HG03571 (cell line): ENCODE results near the gene IFIT1B.
"Not testable (repeated sequence)": the region's sequence is repeated elsewhere in the genome, so short reads cannot be mapped to it uniquely, and the experiment has no call there.

Experiments used
- ATAC-seq: cut with Tn5 transposase; IDR thresholded peaks from one replicate; pipeline ENCODE4 v1.9.1; 2021; ENCODE audit not compliant: unreplicated experiment

The IFIT1B gene, protein sequence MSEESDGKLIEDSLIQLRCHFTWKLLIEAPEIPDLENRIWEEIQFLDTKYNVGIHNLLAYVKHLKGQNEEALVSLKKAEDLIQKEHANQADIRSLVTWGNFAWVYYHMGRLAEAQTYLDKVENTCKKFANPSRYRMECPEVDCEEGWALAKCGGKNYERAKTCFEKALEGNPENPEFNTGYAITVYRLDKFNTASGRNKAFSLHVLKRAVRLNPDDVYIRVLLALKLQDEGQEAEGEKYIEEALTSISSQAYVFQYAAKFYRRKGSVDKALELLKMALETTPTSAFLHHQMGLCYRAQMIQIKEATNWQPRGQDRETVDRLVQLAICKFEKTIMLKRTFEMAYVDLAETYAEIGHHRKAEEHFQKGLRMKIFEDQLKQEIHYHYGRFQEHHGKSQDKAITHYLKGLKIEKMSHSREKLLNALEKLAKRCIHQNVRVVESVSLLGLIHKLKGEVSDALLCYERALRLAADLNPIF

GRCh38 chr10:89377705-89378637 is at the start of gene IFIT1B:
IFIT1B (plus strand) TSS chr10:89378056; CDS start chr10:89378136, 80 bp downstream.
- no peak for ATAC-seq

DNA sequence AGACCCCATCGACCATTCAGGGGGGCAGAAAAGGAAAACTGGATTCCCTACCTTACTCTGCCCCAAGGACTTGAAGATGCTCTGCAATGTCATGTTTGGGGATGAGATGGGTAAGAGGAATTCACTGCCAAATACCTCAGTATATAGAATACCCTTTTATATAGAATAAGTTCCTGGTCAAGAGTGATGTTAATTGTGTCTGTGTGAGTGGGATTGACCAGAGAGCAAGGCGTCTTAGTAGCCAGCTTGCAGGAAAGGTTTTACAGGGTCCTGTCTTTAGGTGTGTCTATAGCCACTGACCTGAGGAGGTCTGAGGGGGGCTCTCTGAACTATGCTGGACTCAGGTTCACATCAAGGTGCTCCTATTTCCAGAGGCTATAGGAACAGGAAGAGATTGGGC is 48.7 kb upstream of the IFIT1B start:
- no peak for ATAC-seq

DNA sequence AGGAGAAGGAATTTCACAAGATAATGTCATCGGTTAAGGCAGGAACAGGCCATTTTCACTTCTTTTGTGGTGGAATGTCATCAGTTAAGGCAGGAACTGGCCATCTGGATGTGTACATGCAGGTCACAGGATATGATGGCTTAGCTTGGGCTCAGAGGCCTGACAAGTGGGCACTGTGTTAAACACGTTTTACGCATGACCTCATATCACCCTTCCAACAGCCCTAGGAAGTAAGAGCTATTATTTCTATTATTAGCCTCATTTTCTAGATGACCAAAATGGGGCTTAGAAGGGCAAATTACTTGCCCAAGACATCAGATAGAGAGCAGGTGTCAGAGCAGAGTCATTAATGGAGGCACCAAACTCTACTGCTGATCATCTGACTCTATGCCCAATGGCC is 47.8 kb upstream of the IFIT1B start:
- not testable (repeated sequence) for ATAC-seq

DNA sequence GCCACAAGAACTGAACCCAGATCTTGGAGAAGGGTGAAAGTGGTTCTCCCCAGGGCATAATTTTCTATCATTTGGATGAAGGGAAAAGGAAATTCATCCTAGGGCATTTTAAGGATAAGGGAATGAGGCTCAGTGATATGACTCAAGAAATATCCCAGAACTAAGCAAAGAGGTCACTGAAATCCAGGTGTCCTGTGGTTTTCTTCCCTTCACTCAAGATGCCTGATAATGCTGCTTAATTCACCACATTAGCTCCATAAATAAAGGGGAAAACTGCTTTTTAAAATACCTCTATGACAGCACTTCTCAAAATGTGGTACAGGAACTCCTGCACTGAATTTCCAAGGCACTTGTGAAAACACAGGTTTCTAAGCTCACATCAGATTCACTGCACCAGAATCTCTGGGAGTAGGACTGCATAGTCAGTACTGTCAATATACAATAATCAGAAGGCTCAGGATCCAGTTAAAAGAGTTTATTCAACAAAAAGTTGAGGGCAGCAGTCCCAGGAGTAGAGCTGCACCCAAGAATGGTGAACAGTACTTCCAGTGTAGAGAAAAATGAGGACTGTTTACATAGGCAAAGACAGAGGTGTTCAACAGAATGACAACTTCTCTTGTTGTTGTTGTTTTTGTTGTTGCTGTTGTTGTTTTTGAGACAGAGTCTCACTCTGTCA is 47.2 kb upstream of the IFIT1B start:
- ATAC-seq = no peak

GRCh38 chr10:89331487-89332122 is 46.3 kb upstream of the IFIT1B start:
- ATAC-seq = not testable (repeated sequence)

GRCh38 chr10:89332123-89332633 is 45.7 kb upstream of the IFIT1B start:
- peak; percentile 33 for ATAC-seq

DNA sequence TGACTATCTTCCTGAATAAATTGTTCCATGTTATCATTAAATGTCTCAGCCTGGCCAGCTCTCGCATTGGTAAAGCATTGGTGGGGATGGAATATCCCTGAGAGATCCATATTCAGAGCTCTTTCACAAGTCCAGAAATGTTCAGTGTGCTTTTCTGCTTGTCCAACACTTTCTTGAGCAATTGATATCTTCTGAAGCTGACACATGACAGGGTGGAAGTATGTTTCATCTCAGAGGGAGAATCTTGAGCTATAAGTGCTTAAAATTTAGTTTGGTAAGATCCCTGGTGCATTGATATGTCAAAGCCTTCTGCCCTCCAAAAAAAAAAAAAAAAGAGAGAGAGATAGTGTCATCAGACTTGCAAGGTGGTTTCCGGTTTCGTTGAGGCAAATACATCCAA is 42.6 kb upstream of the IFIT1B start:
- no peak for ATAC-seq

- ATAC-seq = no peak
These were observed 41.6 kb upstream of the IFIT1B start for GRCh38 chr10:89336241-89336640.

- no peak for ATAC-seq
These were observed 40.4 kb upstream of the IFIT1B start for GRCh38 chr10:89337484-89337883.

- ATAC-seq = no peak
These were observed 39.1 kb upstream of the IFIT1B start for GRCh38 chr10:89338713-89339112.

DNA sequence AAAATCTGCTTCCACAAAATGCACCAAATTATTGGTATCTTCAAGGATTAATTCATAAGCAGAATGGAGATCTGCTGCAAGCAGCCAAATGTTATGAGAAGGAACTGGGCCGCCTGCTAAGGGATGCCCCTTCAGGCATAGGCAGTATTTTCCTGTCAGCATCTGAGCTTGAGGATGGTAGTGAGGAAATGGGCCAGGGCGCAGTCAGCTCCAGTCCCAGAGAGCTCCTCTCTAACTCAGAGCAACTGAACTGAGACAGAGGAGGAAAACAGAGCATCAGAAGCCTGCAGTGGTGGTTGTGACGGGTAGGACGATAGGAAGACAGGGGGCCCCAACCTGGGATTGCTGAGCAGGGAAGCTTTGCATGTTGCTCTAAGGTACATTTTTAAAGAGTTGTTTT is 38.0 kb upstream of the IFIT1B start:
- ATAC-seq = no peak

GRCh38 chr10:89341649-89342048 is 36.2 kb upstream of the IFIT1B start:
- no peak for ATAC-seq

GRCh38 chr10:89342206-89342958 is 35.5 kb upstream of the IFIT1B start:
- no peak for ATAC-seq

DNA sequence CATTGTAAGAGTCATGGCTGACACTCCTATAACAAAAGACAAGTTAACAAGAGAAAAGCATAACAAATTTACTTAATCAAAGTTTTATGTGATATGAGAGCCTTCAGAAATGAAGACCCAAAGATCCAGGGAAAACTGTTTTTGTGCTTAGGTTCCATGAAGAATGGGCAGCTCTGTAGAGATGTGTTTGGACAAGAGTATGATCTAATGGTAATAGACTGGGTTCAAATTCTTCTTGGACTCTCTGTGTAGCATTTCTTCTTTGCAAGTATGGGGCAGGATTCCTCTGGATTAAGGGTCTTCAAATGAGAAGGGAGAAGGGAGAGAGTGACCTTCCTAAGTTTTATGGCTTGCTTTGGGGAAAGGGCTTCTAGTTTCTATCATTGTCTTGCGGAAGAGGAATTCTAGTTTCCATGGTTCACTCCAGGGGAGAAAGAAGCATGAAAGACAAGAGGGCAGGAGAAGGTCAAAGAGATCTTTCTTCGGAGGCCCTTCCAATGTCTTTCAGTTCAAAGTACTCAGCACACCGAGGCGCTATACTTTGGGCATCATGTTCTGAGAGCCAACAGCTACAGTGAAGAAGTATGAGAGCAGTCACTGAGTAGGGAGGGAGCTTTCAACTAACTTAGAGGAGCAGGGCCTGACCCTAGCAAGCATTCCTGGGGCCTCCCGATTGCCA is 34.6 kb upstream of the IFIT1B start:
- no peak for ATAC-seq

GRCh38 chr10:89344156-89344555 is 33.7 kb upstream of the IFIT1B start:
- no peak for ATAC-seq

DNA sequence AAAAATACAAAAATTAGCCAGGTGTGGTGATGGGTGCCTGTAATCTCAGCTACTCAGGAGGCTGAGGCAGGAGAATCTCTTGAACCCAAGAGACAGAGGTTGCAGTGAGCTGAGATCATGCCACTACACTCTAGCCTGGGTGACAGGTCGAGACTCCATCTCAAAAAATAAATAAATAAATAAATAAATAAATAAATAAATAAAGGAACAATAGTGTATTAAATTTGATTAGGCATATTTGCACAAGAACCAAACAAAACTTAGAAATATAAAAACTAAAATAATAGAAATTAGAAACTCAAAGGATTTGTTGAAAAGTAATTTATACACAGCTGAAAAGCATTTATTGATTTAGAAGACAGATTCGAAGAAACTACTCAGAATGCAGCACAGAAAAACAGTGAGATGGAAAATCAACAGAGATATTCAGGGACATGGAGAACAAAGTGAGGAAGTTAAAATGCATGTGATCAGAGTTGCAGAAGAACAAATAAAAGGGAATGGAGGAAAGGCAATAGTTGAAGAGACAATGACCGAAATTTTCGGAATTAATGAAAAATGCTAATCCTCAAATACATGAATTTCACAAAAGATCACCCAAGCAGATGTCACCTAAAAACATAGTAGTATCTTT is 32.4 kb upstream of the IFIT1B start:
- no peak for ATAC-seq

- no peak for ATAC-seq
These were observed 31.2 kb upstream of the IFIT1B start for GRCh38 chr10:89346405-89347254.
